DND-41 (cell line): ENCODE results near the gene EMC8.

Source experiments
- ATAC-seq: fragments of 200-7000 bp; cut with Tn5 transposase; 3 replicates; pipeline ENCODE4 v1.9.1; 2021; ENCODE audit warnings: low read depth; ENCODE audit not compliant: insufficient read depth
- DNase-seq: peaks from one replicate; pipeline ENCODE4 v3.0.0-alpha.2; 2020
- H2AFZ ChIP-seq: 2 replicates; pipeline ENCODE4 v1.6.0; 2012; ENCODE audit warnings: low read depth, low read length
- H3K27ac ChIP-seq: 2 replicates; pipeline ENCODE4 v1.5.1; 2012; ENCODE audit warnings: low read length, inconsistent platforms
- H3K27me3 ChIP-seq: fragments of 200-600 bp; sonication (generic); 2 replicates; pipeline ENCODE4 v1.6.0; 2012; ENCODE audit warnings: low read length, mild to moderate bottlenecking, inconsistent platforms; ENCODE audit not compliant: insufficient read depth, poor library complexity
- H3K36me3 ChIP-seq: 2 replicates; pipeline ENCODE4 v1.5.1; 2012; ENCODE audit warnings: low read length, inconsistent platforms; ENCODE audit not compliant: insufficient read depth
- H3K4me1 ChIP-seq: 2 replicates; pipeline ENCODE4 v1.5.1; 2012; ENCODE audit warnings: mild to moderate bottlenecking, low read length; ENCODE audit not compliant: insufficient read depth
- H3K4me2 ChIP-seq: 2 replicates; pipeline ENCODE4 v1.6.0; 2012; ENCODE audit warnings: mild to moderate bottlenecking, moderate library complexity, low read length, inconsistent platforms; ENCODE audit not compliant: insufficient read depth
- H3K4me3 ChIP-seq, 2 experiments: fragments of 200-600 bp in 1 of 2; shearing (Covaris generic) in 1 of 2; 2 replicates each; pipeline ENCODE4 v1.5.1; 2012 to 2016; ENCODE audit warnings: inconsistent platforms in 2 of 2, low read length in 2 of 2, mild to moderate bottlenecking in 2 of 2, low read depth in 1 of 2, moderate library complexity in 1 of 2
- H3K79me2 ChIP-seq: 2 replicates; pipeline ENCODE4 v1.6.0; 2012; ENCODE audit warnings: low read length, inconsistent platforms; ENCODE audit not compliant: insufficient read depth
- H3K9ac ChIP-seq: 2 replicates; pipeline ENCODE4 v1.6.0; 2012; ENCODE audit warnings: low read depth, mild to moderate bottlenecking, inconsistent platforms, low read length, moderate library complexity
- H3K9me3 ChIP-seq: 2 replicates; pipeline ENCODE4 v1.5.1; 2012; ENCODE audit warnings: low read length, moderate library complexity, mild to moderate bottlenecking, inconsistent platforms; ENCODE audit not compliant: insufficient read depth, severe bottlenecking
- H4K20me1 ChIP-seq: 2 replicates; pipeline ENCODE4 v1.6.0; 2012; ENCODE audit warnings: low read length; ENCODE audit not compliant: insufficient read depth
- EZH2 ChIP-seq: IDR thresholded peaks from 3 replicates; pipeline ENCODE4 v1.6.1; 2012; ENCODE audit warnings: borderline replicate concordance, low read depth, mild to moderate bottlenecking, moderate library complexity, low read length, inconsistent platforms; ENCODE audit not compliant: severe bottlenecking
- TF ChIP-seq, protein P1 (sequence below): IDR thresholded peaks from 2 replicates; pipeline ENCODE4 v1.5.1; 2012; ENCODE audit warnings: borderline replicate concordance, low read length, moderate library complexity, mild to moderate bottlenecking; ENCODE audit not compliant: poor library complexity, severe bottlenecking; ENCODE audit errors: extremely low read depth

The EMC8 gene

DNA sequence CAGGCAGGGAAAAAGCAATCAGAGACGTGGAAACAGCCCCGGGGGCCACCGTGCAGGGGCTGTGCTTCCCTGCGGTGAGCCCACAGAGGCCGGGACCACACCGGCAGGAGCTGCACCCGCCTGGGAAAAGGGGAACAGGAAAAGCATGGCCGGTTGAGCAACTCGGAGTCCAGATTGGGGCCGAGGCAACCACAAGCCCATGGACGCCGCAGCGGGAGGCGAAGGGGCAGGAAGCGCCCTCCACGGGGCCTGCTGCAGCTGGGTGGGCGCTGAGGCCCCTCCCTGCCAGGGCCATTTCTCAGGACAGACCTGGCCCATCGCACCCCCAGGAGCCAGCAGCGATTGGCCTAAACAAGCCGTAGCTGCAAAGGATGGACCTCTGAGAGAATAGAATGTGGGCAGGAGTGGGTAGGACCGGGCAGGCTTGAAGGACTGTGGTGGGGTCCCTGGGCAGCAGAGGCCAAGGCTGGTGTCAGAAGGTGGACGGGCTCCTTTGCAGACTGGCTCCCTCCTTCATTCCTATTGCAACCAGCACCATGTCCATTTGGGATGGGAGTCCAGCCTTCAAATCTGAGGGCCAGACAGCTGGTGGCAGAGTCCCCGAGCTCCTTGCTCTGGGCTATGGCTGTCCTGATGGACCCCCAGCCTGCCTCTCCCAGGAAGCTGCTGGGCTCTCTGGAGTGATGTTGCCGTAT lies 30.6 kb upstream of the EMC8 start:
- Histone ChIP-seq H4K20me1 (no peaks in the 10 kb centered on the region), H3K4me1 (no peaks in the 10 kb centered on the region), H3K9me3 (no peaks in the 10 kb centered on the region), H3K4me2 (no peak overlapping the region), H2AFZ (no peak overlapping the region), H3K36me3 (no peaks in the 10 kb centered on the region), H3K79me2 (no peaks in the 10 kb centered on the region), H3K4me3 (no peak overlapping the region), H3K9ac (no peak overlapping the region), H3K27me3 (peaks cover 7% of the 10 kb centered on the region), H3K27ac (no peak overlapping the region)
- ATAC-seq (no peak), DNase-seq (no peak)
- no peak for TF ChIP-seq EZH2
- TF ChIP-seq, protein P1, sequence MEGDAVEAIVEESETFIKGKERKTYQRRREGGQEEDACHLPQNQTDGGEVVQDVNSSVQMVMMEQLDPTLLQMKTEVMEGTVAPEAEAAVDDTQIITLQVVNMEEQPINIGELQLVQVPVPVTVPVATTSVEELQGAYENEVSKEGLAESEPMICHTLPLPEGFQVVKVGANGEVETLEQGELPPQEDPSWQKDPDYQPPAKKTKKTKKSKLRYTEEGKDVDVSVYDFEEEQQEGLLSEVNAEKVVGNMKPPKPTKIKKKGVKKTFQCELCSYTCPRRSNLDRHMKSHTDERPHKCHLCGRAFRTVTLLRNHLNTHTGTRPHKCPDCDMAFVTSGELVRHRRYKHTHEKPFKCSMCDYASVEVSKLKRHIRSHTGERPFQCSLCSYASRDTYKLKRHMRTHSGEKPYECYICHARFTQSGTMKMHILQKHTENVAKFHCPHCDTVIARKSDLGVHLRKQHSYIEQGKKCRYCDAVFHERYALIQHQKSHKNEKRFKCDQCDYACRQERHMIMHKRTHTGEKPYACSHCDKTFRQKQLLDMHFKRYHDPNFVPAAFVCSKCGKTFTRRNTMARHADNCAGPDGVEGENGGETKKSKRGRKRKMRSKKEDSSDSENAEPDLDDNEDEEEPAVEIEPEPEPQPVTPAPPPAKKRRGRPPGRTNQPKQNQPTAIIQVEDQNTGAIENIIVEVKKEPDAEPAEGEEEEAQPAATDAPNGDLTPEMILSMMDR: no peak

DNA sequence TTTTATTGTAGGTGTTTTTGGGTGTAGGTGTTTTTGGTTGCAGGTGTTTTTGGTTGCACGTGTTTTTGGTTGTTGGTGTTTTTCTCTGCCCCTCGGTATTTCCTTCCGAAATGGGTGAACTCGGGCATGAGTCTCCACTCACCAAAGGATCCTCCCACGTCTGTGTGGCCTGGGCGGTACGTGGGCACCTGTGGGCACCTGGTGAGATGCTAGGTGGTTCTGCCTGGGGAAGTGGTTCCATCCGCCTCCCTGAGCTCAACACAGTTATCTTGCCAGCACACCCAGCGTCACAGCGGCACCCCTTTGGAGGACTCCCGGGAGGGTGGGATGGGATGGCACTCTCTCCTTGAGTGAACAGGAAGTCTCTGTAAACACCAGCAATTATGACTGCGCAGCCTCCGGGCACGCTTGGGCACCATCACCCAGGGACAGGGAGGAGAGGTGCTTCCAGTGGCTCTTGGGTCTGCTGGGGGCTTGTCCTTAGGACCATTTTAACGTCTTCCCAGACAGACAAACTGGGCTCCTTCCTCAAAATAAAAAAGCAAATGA lies 29.9 kb upstream of the EMC8 start:
- H3K4me1 ChIP-seq: no peaks in the 10 kb centered on the region
- TF ChIP-seq EZH2: no peak
- TF ChIP-seq, protein P1: no peak
- no peak overlapping the region for H2AFZ ChIP-seq
- H3K9ac ChIP-seq: no peak overlapping the region
- no peak for ATAC-seq
- no peak for DNase-seq
- H3K27me3 ChIP-seq: peaks cover 7% of the 10 kb centered on the region
- no peaks in the 10 kb centered on the region for H3K36me3 ChIP-seq
- H4K20me1 ChIP-seq: no peaks in the 10 kb centered on the region
- no peaks in the 10 kb centered on the region for H3K9me3 ChIP-seq
- H3K4me2 ChIP-seq: no peak overlapping the region
- H3K27ac ChIP-seq: no peak overlapping the region
- no peaks in the 10 kb centered on the region for H3K79me2 ChIP-seq
- H3K4me3 ChIP-seq: no peak overlapping the region

DNA sequence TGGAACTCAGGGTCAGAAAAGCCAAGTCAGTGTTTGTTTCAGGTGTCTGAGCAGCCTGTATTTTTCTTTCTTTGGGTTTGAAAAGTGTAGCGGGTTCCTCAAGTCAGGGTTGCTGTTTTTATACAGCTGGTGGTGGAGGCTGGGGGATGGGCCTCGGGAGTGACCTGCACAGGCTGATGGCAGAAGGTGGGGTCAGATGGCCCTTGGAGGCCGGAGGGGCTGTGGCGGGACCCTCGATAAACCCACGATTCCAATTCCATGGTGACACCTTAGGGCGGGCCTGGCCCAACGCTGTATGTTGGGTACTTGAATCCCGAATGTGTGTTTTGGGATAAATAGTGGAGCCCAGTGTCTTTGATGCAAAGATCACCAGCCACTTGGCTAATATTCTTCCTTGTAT lies 28.8 kb upstream of the EMC8 start:
- no peak for TF ChIP-seq EZH2
- TF ChIP-seq, protein P1: no peak
- no peak for DNase-seq
- no peak overlapping the region for H3K4me2 ChIP-seq
- no peaks in the 10 kb centered on the region for H3K36me3 ChIP-seq
- H3K4me3 ChIP-seq: no peak overlapping the region
- no peak overlapping the region for H2AFZ ChIP-seq
- no peak for ATAC-seq
- no peaks in the 10 kb centered on the region for H3K4me1 ChIP-seq
- H3K79me2 ChIP-seq: no peaks in the 10 kb centered on the region
- H3K9ac ChIP-seq: no peak overlapping the region
- H3K27me3 ChIP-seq: peaks cover 7% of the 10 kb centered on the region
- H3K9me3 ChIP-seq: no peaks in the 10 kb centered on the region
- H3K27ac ChIP-seq: no peak overlapping the region
- no peaks in the 10 kb centered on the region for H4K20me1 ChIP-seq
